H1 (cell line): ENCODE results near the gene TBC1D22A. TPM values are rescaled to one million over a fixed set of nuclear protein-coding genes. Genes with fewer than 3 reads are reported as not detected.

Experiments
- CTCF ChIA-PET: fragments of 300-600 bp; sonication (Branson Sonifier 250); formaldehyde crosslinking; loops from one replicate; lab custom pipeline; 2021; ENCODE audit not compliant: partially characterized antibody; lab: Charles Lee
- POLR2A ChIA-PET: fragments of 300-600 bp; sonication (Branson Sonifier 250); formaldehyde crosslinking; loops from one replicate; lab custom pipeline; 2021; ENCODE audit warnings: inconsistent platforms; ENCODE audit not compliant: partially characterized antibody; lab: Charles Lee
- DNase-seq, 2 experiments: peaks; one replicate each; pipeline versions ENCODE4 v3.0.0 to v3.0.0-alpha.2; 2010 to 2022; ENCODE audit warnings: low spot score in 2 of 2, low read depth in 1 of 2, mixed read lengths in 1 of 2
- FAIRE-seq: peaks from 2 replicates; lab custom pipeline; 2011; peaks lifted over from hg19 to GRCh38; lab: Jason Lieb, UNC
- H2AFZ ChIP-seq: 2 replicates; pipeline ENCODE4 v1.8.1; 2012; ENCODE audit warnings: low read length, inconsistent platforms
- H2AK5ac ChIP-seq: 2 replicates; pipeline ENCODE4 v1.6.1; 2013; ENCODE audit warnings: low read depth, low read length
- H2BK120ac ChIP-seq: replicated peaks from 2 replicates; pipeline ENCODE3; 2013; ENCODE audit warnings: low read depth, low read length, inconsistent platforms
- H2BK12ac ChIP-seq: 2 replicates; pipeline ENCODE4 v1.6.1; 2013; ENCODE audit warnings: low read depth, low read length
- H2BK15ac ChIP-seq: 2 replicates; pipeline ENCODE4 v1.6.1; 2013; ENCODE audit warnings: low read length
- H2BK20ac ChIP-seq: 2 replicates; pipeline ENCODE4 v1.6.1; 2013; ENCODE audit warnings: low read length
- H2BK5ac ChIP-seq: 2 replicates; pipeline ENCODE4 v1.6.1; 2013; ENCODE audit warnings: low read depth, low read length
- H3K14ac ChIP-seq: 2 replicates; pipeline ENCODE4 v1.6.1; 2013; ENCODE audit warnings: inconsistent platforms; ENCODE audit not compliant: insufficient read length
- H3K18ac ChIP-seq: 2 replicates; pipeline ENCODE4 v1.6.1; 2013; ENCODE audit warnings: low read length; ENCODE audit errors: extremely low read depth
- H3K23ac ChIP-seq: 2 replicates; pipeline ENCODE4 v1.6.1; 2013; ENCODE audit warnings: inconsistent platforms; ENCODE audit not compliant: insufficient read length
- H3K23me2 ChIP-seq: 2 replicates; pipeline ENCODE4 v1.6.1; 2013; ENCODE audit warnings: low read depth, low read length
- H3K27ac ChIP-seq: 2 replicates; pipeline ENCODE4 v1.6.1; 2011; ENCODE audit warnings: low read depth, low read length, inconsistent platforms
- H3K27me3 ChIP-seq, 4 experiments: replicated peaks in 1 of 4; 1 replicate in 1 of 4; 2 replicates in 3 of 4; pipeline versions ENCODE4 v1.6.1 to v1.8.1; 2011 to 2013; ENCODE audit warnings: low read length in 3 of 4, mild to moderate bottlenecking in 3 of 4, inconsistent platforms in 2 of 4, mixed read lengths in 2 of 4, moderate library complexity in 1 of 4; ENCODE audit not compliant: control insufficient read depth in 3 of 4, insufficient read depth in 3 of 4; ENCODE audit errors: extremely low read depth in 1 of 4
- H3K36me3 ChIP-seq, 4 experiments: 2 replicates each; pipeline versions ENCODE4 v1.6.1 to v1.8.1; 2011 to 2013; ENCODE audit warnings: mild to moderate bottlenecking in 4 of 4, low read length in 3 of 4, moderate library complexity in 2 of 4, control low read depth in 1 of 4, inconsistent platforms in 1 of 4; ENCODE audit not compliant: insufficient read depth in 4 of 4, control insufficient read depth in 2 of 4
- H3K4ac ChIP-seq: replicated peaks from 2 replicates; pipeline ENCODE3; 2013; ENCODE audit warnings: low read length, low read depth, mixed read lengths, inconsistent platforms; ENCODE audit not compliant: insufficient read length
- H3K4me1 ChIP-seq, 4 experiments: replicated peaks in 1 of 4; 1 replicate in 1 of 4; 2 replicates in 3 of 4; pipeline versions ENCODE4 v1.6.1 to v1.8.1; 2011 to 2013; ENCODE audit warnings: low read length in 3 of 4, inconsistent platforms in 2 of 4, mixed read lengths in 1 of 4; ENCODE audit not compliant: insufficient read depth in 4 of 4, control insufficient read depth in 3 of 4
- H3K4me2 ChIP-seq, 2 experiments: 2 replicates each; pipeline versions ENCODE4 v1.6.1 to v1.8.1; 2011 to 2013; ENCODE audit warnings: low read depth in 2 of 2, low read length in 2 of 2, control low read depth in 1 of 2, inconsistent platforms in 1 of 2, mild to moderate bottlenecking in 1 of 2; ENCODE audit not compliant: insufficient read depth in 1 of 2
- H3K4me3 ChIP-seq, 4 experiments: fragments of 200-600, 300-600 bp in 1 of 4; sonication (generic), shearing (Covaris generic), sonication (Bioruptor Twin) in 1 of 4; 2 replicates each; pipeline versions ENCODE4 v1.5.1 to v1.8.1; 2011 to 2016; ENCODE audit warnings: low read length in 4 of 4, low read depth in 3 of 4, control low read depth in 2 of 4, inconsistent platforms in 2 of 4, mild to moderate bottlenecking in 2 of 4, mixed read lengths in 1 of 4, moderate library complexity in 1 of 4; ENCODE audit not compliant: insufficient read depth in 2 of 4; ENCODE audit errors: extremely low read depth in 1 of 4
- H3K56ac ChIP-seq: replicated peaks from 2 replicates; pipeline ENCODE3; 2013; ENCODE audit warnings: low read depth, mild to moderate bottlenecking, mixed read lengths, low read length, inconsistent platforms; ENCODE audit not compliant: insufficient read length
- H3K79me1 ChIP-seq: 2 replicates; pipeline ENCODE4 v1.6.1; 2013; ENCODE audit warnings: low read depth, low read length, control low read depth
- H3K79me2 ChIP-seq, 2 experiments: 2 replicates each; pipeline versions ENCODE4 v1.6.1 to v1.8.1; 2012 to 2013; ENCODE audit warnings: low read length in 2 of 2, mild to moderate bottlenecking in 2 of 2, inconsistent platforms in 1 of 2; ENCODE audit not compliant: insufficient read depth in 2 of 2, control insufficient read depth in 1 of 2
- H3K9ac ChIP-seq, 4 experiments: replicated peaks in 1 of 4; 1 replicate in 1 of 4; 2 replicates in 3 of 4; pipeline versions ENCODE4 v1.6.1 to v1.8.1; 2011 to 2013; ENCODE audit warnings: low read depth in 3 of 4, low read length in 3 of 4, control low read depth in 2 of 4, mild to moderate bottlenecking in 2 of 4, moderate library complexity in 2 of 4, inconsistent platforms in 1 of 4; ENCODE audit errors: extremely low read depth in 1 of 4
- H3K9me3 ChIP-seq, 2 experiments: 2 replicates each; pipeline versions ENCODE4 v1.6.1 to v1.8.1; 2012 to 2013; ENCODE audit warnings: mild to moderate bottlenecking in 2 of 2, moderate library complexity in 2 of 2, control low read depth in 1 of 2, inconsistent platforms in 1 of 2, low read depth in 1 of 2, low read length in 1 of 2, mixed read lengths in 1 of 2; ENCODE audit not compliant: insufficient read depth in 2 of 2
- H4K20me1 ChIP-seq, 2 experiments: replicated peaks in 1 of 2; 2 replicates each; pipeline versions ENCODE3 to v1.8.1; 2011 to 2013; ENCODE audit warnings: inconsistent platforms in 2 of 2, low read length in 2 of 2, mild to moderate bottlenecking in 1 of 2; ENCODE audit not compliant: insufficient read depth in 2 of 2, control insufficient read depth in 1 of 2
- H4K5ac ChIP-seq: 2 replicates; pipeline ENCODE4 v1.6.1; 2013; ENCODE audit warnings: low read length, low read depth, mixed read lengths, inconsistent platforms; ENCODE audit not compliant: insufficient read length
- H4K8ac ChIP-seq: 2 replicates; pipeline ENCODE4 v1.8.0; 2013; ENCODE audit warnings: mild to moderate bottlenecking, moderate library complexity, low read length, inconsistent platforms; ENCODE audit not compliant: insufficient read depth; ENCODE audit errors: extremely low read depth
- H4K91ac ChIP-seq: replicated peaks from 2 replicates; pipeline ENCODE3; 2013; ENCODE audit warnings: low read length, mixed read lengths, inconsistent platforms; ENCODE audit not compliant: insufficient read length
- CREB1 ChIP-seq: IDR thresholded peaks from 2 replicates; pipeline ENCODE4 v1.6.1; 2012; ENCODE audit warnings: inconsistent platforms
- CTBP2 ChIP-seq: IDR thresholded peaks from 2 replicates; pipeline ENCODE4 v1.7.0; 2011; ENCODE audit warnings: borderline replicate concordance, mild to moderate bottlenecking, moderate library complexity, mixed read lengths, low read length; ENCODE audit not compliant: insufficient read depth, insufficient read length
- MAX ChIP-seq: IDR thresholded peaks from 2 replicates; pipeline ENCODE4 v1.6.1; 2012; ENCODE audit warnings: inconsistent platforms
- RAD21 ChIP-seq, 2 experiments: IDR thresholded peaks in 1 of 2; conservative IDR thresholded peaks in 1 of 2; 2 replicates each; pipeline ENCODE4 v1.6.1; 2011; ENCODE audit warnings: low read depth in 2 of 2, low read length in 2 of 2, improper control_type of control experiment in 1 of 2, inconsistent platforms in 1 of 2, mild to moderate bottlenecking in 1 of 2, moderate library complexity in 1 of 2
- SIRT6 ChIP-seq: IDR thresholded peaks from one replicate; pipeline ENCODE4 v1.7.1; 2012; ENCODE audit warnings: low read length, inconsistent platforms
- SRF ChIP-seq: IDR thresholded peaks from 2 replicates; pipeline ENCODE4 v1.6.1; 2011; ENCODE audit warnings: mild to moderate bottlenecking, low read depth, low read length, moderate library complexity
- WGBS, 2 experiments: shearing (Covaris generic) in 1 of 2; methylation state at CpG; one replicate each; pipeline versions ENCODE4 v1.1.6 to v1.1.7; 2013 to 2015; ENCODE audit warnings: low lambda C conversion rate in 2 of 2, mixed read lengths in 2 of 2, inconsistent platforms in 1 of 2, low coverage in 1 of 2, missing lambda C conversion rate in 1 of 2; ENCODE audit not compliant: insufficient replicate concordance in 2 of 2, insufficient coverage in 1 of 2, insufficient read length in 1 of 2; ENCODE audit errors: extremely low coverage in 1 of 2, missing lambda C conversion rate in 1 of 2; 5-methylcytosine and 5-hydroxymethylcytosine counted together
- polyA plus RNA-seq, 7 experiments: library from polyadenylated mRNA; depleted of rRNA in 3 of 7; stranded (reverse) in 5 of 7; unstranded in 2 of 7; fragments of >200 nt in 5 of 7; fragments of 200-250 nt in 2 of 7; gene quantifications; 1 replicate in 5 of 7; 2 replicates in 1 of 7; 4 replicates in 1 of 7; pipeline versions ENCODE4 v1.2.1 to v1.2.3, GENCODE V29; 2011 to 2013; ENCODE audit warnings: missing spikeins in 2 of 7, mixed read lengths in 2 of 7
- total RNA-seq: library from RNA; stranded (reverse); fragmentation: NEBNext Ultra II Directional; extraction: Animal tissue kit (Norgen Biotek cat#: 25700); gene quantifications from 2 replicates; pipeline ENCODE4 v1.2.1, GENCODE V29; 2021

TBC1D22A gene
- total and polyA plus RNA-seq, 2 of the 8 experiments (the other 6 are each of a cell fraction or from before 2014, with no cell fraction given), result 11.9 to 18.4 TPM

GRCh38 chr22:47119181-47119580 is 356.7 kb downstream of the TBC1D22A start:
- Histone ChIP-seq H4K5ac (no peak overlapping the region), H3K9ac (no peak overlapping the region), H2BK20ac (no peak overlapping the region), H3K23ac (no peak overlapping the region), H3K79me2 (no peaks in the 10 kb centered on the region), H3K56ac (no peak overlapping the region), H4K8ac (no peak overlapping the region), H3K79me1 (no peaks in the 10 kb centered on the region), H2AK5ac (no peak overlapping the region), H4K91ac (no peak overlapping the region), H3K9me3 (no peaks in the 10 kb centered on the region), H2BK5ac (no peak overlapping the region), H3K4me1 (peaks cover 0 to 7% (median 4%) of the 10 kb centered on the region in 4 experiments; a peak in 5 of 7 replicates), H3K4ac (no peak overlapping the region), H3K4me2 (no peak overlapping the region), H3K18ac (no peak overlapping the region), H3K27me3 (no peaks in the 10 kb centered on the region), H2BK12ac (no peak overlapping the region), H3K23me2 (0 out of 2 replicates have a peak, but pooled peaks cover 2% of the 10 kb centered on the region), H4K20me1 (peaks cover 0 to 5% of the 10 kb centered on the region in 2 experiments), H2BK15ac (no peak overlapping the region), H2AFZ (no peak overlapping the region), H3K27ac (no peak overlapping the region), H2BK120ac (no peak overlapping the region), H3K4me3 (no peak overlapping the region), H3K14ac (no peak overlapping the region), H3K36me3 (no peaks in the 10 kb centered on the region)
- WGBS, 2 experiments, result 96% methylated on average over 3 of the region's 8 CpGs; no CpG with 5 or more reads in 1 of the 2 experiments
- CTCF ChIA-PET, result no interaction called here
- POLR2A ChIA-PET, result no interaction called here
- DNase-seq (no peak), FAIRE-seq (no peak)
- TF ChIP-seq CTBP2 (no peak), MAX (no peak), CREB1 (no peak), SRF (no peak), RAD21 (IDR thresholded peaks at IDR 0.05 in 1 of 2, conservative IDR thresholded peaks at IDR 0.05 in 1 of 2; ENCODE audit: low read depth in 2 of 2, low read length in 2 of 2) (no peak), SIRT6 (no peak)
